GM10248 (cell line): Measurements from ENCODE around the gene EVI5.

ENCODE experiments used
- CTCF ChIA-PET: fragments of 300-600 bp; sonication (Branson Sonifier 250); formaldehyde crosslinking; extraction: SDS; loops from one replicate; lab custom pipeline; 2021; ENCODE audit warnings: antibody characterized with exemption; lab: Yijun Ruan, JAX
- POLR2A ChIA-PET: fragments of 350-650 bp; sonication (Branson Sonifier 250); formaldehyde crosslinking; extraction: SDS; loops from one replicate; lab custom pipeline; 2020; ENCODE audit warnings: antibody characterized with exemption; lab: Yijun Ruan, JAX
- DNase-seq: peaks from one replicate; pipeline ENCODE4 v3.0.0; 2012; ENCODE audit errors: extremely low spot score
- TF ChIP-seq, protein P1 (sequence below): IDR thresholded peaks from 2 replicates; pipeline ENCODE4 v1.5.1; 2012; ENCODE audit warnings: mild to moderate bottlenecking, low read depth; ENCODE audit errors: extremely low read depth, missing control alignments, control extremely low read depth

EVI5 gene

DNA sequence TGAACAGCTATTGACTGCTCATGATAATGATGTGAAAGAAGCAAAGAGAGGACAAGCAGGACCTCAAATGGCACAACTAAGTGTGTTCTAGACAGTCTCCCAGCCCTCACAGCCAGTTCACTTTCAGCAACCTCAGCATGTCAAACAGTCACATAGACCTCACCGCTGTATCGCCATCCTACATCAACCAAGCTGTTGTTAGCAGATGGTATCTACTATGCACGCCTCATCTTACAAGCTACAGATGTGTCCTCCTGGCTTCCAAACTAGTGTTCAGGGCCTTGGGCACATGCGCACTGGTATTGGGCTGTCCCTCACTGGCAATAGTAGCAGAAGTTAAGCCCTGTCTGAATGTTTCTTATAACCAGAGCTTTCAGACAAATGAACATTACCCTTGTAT is 28.4 kb downstream of the EVI5 start:
- TF ChIP-seq, protein P1, sequence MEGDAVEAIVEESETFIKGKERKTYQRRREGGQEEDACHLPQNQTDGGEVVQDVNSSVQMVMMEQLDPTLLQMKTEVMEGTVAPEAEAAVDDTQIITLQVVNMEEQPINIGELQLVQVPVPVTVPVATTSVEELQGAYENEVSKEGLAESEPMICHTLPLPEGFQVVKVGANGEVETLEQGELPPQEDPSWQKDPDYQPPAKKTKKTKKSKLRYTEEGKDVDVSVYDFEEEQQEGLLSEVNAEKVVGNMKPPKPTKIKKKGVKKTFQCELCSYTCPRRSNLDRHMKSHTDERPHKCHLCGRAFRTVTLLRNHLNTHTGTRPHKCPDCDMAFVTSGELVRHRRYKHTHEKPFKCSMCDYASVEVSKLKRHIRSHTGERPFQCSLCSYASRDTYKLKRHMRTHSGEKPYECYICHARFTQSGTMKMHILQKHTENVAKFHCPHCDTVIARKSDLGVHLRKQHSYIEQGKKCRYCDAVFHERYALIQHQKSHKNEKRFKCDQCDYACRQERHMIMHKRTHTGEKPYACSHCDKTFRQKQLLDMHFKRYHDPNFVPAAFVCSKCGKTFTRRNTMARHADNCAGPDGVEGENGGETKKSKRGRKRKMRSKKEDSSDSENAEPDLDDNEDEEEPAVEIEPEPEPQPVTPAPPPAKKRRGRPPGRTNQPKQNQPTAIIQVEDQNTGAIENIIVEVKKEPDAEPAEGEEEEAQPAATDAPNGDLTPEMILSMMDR: no peak
- no peak for DNase-seq
- ChIA-PET CTCF (interaction anchor here (0.9 to 3.3 kb wide), 4 partner anchors 8 to 32 kb away, joined by 3 to 16 read pairs (median 4); no protein-coding TSS in a partner anchor), POLR2A (interaction anchor here (1.0 kb wide), 1 partner anchor 75 kb away, joined by 3 read pairs; the partner anchor contains the start of gene RPL5)

DNA sequence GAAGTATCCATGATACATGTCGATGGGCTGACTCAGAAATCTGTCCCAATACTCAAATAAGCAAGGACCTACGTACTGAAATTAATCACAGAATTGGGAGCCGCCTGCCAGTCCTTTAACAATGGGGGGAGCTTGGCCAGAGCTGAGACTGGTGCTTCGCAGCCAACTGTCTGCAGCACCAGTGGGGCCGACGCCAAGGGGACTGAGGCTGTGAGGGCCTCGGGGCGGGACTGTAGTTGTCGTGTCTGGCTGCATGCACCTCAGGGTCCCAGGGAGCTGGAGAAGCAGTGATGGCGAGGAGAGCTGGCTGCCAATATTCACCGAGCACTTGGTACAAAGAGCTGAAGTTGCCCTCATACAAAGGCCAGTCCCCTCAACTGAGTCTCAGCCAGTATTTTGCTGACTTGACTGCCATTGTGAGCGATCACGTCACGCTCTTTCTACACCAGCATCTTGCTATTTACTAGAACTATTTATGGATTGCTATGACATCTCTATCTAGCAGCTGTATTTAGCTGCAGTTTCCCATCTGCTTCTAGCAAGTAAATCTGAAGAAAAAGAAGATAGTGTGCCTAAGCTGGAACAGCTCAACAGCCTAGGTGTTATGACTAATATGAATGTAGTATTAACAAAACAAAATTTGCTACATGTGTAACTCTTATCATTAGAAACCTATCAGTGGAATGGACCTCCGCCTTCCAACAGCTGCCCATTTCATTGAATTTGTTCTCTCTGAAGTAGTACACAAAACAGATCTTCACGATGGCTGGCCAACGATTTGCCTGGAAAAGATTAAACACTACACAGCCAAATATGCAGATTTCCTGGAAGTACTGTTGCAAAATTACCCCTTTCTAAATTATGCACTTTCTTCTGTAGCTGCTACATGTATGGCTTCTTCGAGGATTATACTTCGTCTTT is 29.1 kb downstream of the EVI5 start:
- no peak for DNase-seq
- CTCF ChIA-PET: interaction anchor here (0.9 to 3.3 kb wide), 6 partner anchors 7 to 63 kb away, joined by 3 to 16 read pairs (median 4); no protein-coding TSS in a partner anchor
- TF ChIP-seq, protein P1: no peak
- POLR2A ChIA-PET: interaction anchor here (1.0 kb wide), 1 partner anchor 76 kb away, joined by 3 read pairs; the partner anchor contains the start of gene RPL5

DNA sequence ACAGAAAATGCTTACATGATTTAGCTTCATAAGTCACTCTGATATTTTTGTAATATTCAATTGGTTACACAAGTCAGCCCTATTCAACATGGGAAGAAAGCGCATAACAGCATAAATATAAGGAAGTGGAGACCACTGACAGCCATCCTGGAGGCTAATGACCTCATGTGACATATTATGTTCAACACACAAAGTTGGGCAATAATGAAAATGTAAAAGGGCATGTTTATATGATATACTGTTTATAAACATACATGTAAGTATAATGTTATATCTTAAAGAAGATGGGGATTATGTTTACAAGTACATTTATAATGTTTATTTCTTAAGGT is 30.2 kb downstream of the EVI5 start:
- ChIA-PET POLR2A (no interaction called here), CTCF (interaction anchor here (1.1 to 1.6 kb wide), 3 partner anchors 10 to 77 kb away, joined by 3 to 7 read pairs (median 4); partner anchors contain the start of gene RPL5)
- TF ChIP-seq, protein P1: no peak
- no peak for DNase-seq

DNA sequence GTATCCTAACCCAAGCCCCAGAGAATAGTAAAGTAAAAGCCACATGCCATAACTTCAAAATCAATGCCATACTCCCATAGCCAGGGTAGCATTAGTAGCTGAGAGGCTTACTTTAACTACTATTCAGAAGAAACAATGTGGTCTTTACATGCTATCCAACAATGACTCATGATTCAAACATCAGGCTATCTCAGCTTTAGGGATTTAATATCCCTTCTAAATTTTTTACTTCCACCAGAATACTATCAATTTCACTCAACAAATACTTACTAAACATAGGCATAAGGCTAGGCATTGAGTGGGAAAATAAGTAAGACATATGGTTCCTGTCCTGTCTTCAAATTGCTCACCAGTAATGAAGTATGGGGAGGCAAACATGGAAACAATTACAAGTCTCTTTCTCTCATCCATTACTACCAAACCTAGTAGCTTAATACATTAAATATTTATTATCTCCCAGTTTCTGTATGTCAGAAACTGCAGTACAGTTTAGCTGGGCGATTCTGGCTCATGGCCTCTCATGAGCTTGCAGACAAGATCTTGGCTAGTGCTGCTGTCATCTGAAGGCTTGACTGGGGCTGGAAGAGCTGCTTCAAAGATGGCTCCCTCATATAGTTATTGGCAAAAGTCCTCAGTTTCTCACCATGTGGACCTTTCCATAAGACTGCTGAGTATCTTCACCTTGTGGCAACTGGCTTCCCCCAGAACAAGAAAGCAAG is 30.7 kb downstream of the EVI5 start:
- TF ChIP-seq, protein P1: no peak
- no peak for DNase-seq
- CTCF ChIA-PET: interaction anchor here (0.8 to 1.6 kb wide), 5 partner anchors 9 to 78 kb away, joined by 3 to 7 read pairs (median 4); partner anchors contain the start of gene RPL5
- POLR2A ChIA-PET: no interaction called here

DNA sequence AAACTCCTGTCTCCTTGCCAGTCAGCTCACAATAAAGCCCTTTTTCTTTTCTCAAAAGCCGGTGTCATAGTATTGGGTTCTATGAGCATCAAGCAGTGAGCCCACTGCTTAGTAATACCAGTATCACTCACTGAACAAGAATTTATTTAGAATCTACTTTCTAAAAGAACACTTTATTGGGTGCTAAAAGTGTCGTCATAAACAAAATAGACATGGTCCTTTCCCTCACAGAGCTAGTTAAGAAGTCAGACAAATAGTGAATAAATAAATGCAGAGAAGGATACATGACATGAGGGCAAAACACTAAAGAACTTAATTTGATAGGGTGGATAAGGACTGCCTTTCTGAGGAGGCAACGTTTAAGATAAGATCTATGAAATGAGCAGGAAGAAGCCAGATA is 32.2 kb downstream of the EVI5 start:
- POLR2A ChIA-PET: no interaction called here
- no peak for DNase-seq
- CTCF ChIA-PET: interaction anchor here (1.1 kb wide), 1 partner anchor 24 kb away, joined by 3 read pairs; no protein-coding TSS in a partner anchor

More for the DNA sequence above, 32.2 kb downstream of the EVI5 start:
- TF ChIP-seq, protein P1: no peak
